Mammary epithelial cell (primary cell): Measurements from ENCODE around the gene DIPK1B.

Experiments used
- EZH2 ChIP-seq: IDR thresholded peaks from 2 replicates; pipeline ENCODE4 v1.6.1; 2012; ENCODE audit warnings: low read length, inconsistent platforms, borderline replicate concordance
- TF ChIP-seq, protein P1 (sequence below), 2 donors: IDR thresholded peaks in 1 of 2; conservative IDR thresholded peaks in 1 of 2; 2 replicates each; pipeline ENCODE4 v1.5.1; 2011 to 2012; ENCODE audit warnings: inconsistent platforms in 2 of 2, low read length in 2 of 2, mild to moderate bottlenecking in 2 of 2, control low read depth in 1 of 2, low read depth in 1 of 2; ENCODE audit not compliant: insufficient read depth in 1 of 2; ENCODE audit errors: extremely low read depth in 1 of 2

- TF ChIP-seq, protein P1, sequence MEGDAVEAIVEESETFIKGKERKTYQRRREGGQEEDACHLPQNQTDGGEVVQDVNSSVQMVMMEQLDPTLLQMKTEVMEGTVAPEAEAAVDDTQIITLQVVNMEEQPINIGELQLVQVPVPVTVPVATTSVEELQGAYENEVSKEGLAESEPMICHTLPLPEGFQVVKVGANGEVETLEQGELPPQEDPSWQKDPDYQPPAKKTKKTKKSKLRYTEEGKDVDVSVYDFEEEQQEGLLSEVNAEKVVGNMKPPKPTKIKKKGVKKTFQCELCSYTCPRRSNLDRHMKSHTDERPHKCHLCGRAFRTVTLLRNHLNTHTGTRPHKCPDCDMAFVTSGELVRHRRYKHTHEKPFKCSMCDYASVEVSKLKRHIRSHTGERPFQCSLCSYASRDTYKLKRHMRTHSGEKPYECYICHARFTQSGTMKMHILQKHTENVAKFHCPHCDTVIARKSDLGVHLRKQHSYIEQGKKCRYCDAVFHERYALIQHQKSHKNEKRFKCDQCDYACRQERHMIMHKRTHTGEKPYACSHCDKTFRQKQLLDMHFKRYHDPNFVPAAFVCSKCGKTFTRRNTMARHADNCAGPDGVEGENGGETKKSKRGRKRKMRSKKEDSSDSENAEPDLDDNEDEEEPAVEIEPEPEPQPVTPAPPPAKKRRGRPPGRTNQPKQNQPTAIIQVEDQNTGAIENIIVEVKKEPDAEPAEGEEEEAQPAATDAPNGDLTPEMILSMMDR (conservative IDR thresholded peaks at IDR 0.05 in 1 of 2, IDR thresholded peaks at IDR 0.05 in 1 of 2; ENCODE audit: extremely low read depth in 1 of 2, insufficient read depth in 1 of 2, low read depth in 1 of 2, low read length in 2 of 2) = no peak
- no peak for TF ChIP-seq EZH2
Measured at GRCh38 chr9:136671254-136671614, 41.1 kb upstream of the DIPK1B start.
